Measurements from ENCODE around the gene TPRX2. TPM values are rescaled to one million over a fixed set of nuclear protein-coding genes. Genes with fewer than 3 reads are reported as not detected.

Gene TPRX2
- total and polyA plus RNA-seq, 2 of the 8 experiments (the other 6 are each of a cell fraction or from before 2014, with no cell fraction given): not detected

DNA sequence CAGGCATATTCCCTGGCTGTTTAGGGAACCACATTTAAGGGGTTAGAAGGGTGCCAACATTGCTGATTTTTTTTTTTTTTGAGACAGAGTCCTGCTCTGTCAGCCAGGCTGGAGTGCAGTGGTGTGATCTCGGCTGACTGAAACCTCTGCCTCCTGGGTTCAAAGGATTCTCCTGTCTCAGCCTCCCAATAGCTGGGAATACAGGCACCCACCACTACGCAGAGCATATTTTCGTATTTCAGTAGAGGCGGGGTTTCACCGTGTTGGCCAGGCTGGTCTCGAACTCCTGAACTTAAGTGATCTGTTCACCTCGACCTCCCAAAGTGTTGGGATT, 45.1 kb upstream of the TPRX2 start:
- Histone ChIP-seq H3K27me3 (replicated peaks in 1 of 4; ENCODE audit: control insufficient read depth in 3 of 4, extremely low read depth in 1 of 4, insufficient read depth in 3 of 4, low read length in 3 of 4) (no peaks in the 10 kb centered on the region), H3K79me2 (ENCODE audit: control insufficient read depth in 1 of 2, insufficient read depth in 2 of 2, low read length in 2 of 2) (no peaks in the 10 kb centered on the region), H3K4me1 (replicated peaks in 1 of 4; ENCODE audit: control insufficient read depth in 3 of 4, insufficient read depth in 4 of 4, low read length in 3 of 4) (no peaks in the 10 kb centered on the region; a peak in 2 of 7 replicates), H2AFZ (ENCODE audit: low read length) (no peak overlapping the region), H3K4me2 (ENCODE audit: insufficient read depth in 1 of 2, low read depth in 2 of 2, low read length in 2 of 2) (no peak overlapping the region; a peak in 1 of 4 replicates), H3K79me1 (ENCODE audit: low read depth, low read length) (no peaks in the 10 kb centered on the region), H3K9me3 (ENCODE audit: insufficient read depth in 2 of 2, low read depth in 1 of 2, low read length in 1 of 2) (no peaks in the 10 kb centered on the region), H4K8ac (ENCODE audit: extremely low read depth, insufficient read depth, low read length) (no peak overlapping the region), H3K9ac (replicated peaks in 1 of 4; ENCODE audit: extremely low read depth in 1 of 4, low read depth in 3 of 4, low read length in 3 of 4) (no peak overlapping the region), H3K27ac (ENCODE audit: low read depth, low read length) (no peak overlapping the region), H3K18ac (ENCODE audit: extremely low read depth, low read length) (no peak overlapping the region; the same call in 1 of the 2 replicates), H2BK12ac (ENCODE audit: low read depth, low read length) (0 out of 2 replicates have a peak overlapping the region, but pooled peaks have one; percentile 39), H2BK120ac (replicated peaks; ENCODE audit: low read depth, low read length) (no peak overlapping the region), H3K36me3 (ENCODE audit: control insufficient read depth in 2 of 4, insufficient read depth in 4 of 4, low read length in 3 of 4) (no peaks in the 10 kb centered on the region), H4K20me1 (replicated peaks in 1 of 2; ENCODE audit: control insufficient read depth in 1 of 2, insufficient read depth in 2 of 2, low read length in 2 of 2) (no peaks in the 10 kb centered on the region), H2BK15ac (ENCODE audit: low read length) (no peak overlapping the region; the same call in 1 of the 2 replicates), H3K4me3 (ENCODE audit: extremely low read depth in 1 of 4, insufficient read depth in 2 of 4, low read depth in 3 of 4, low read length in 4 of 4) (no peak overlapping the region), H2AK5ac (ENCODE audit: low read depth, low read length) (no peak overlapping the region), H2BK5ac (ENCODE audit: low read depth, low read length) (peak overlapping the region; percentile 32; the same call in 1 of the 2 replicates), H3K23ac (ENCODE audit: insufficient read length) (no peak overlapping the region), H4K91ac (replicated peaks; ENCODE audit: insufficient read length, low read length) (no peak overlapping the region), H3K14ac (ENCODE audit: insufficient read length) (no peak overlapping the region), H3K56ac (replicated peaks; ENCODE audit: insufficient read length, low read depth, low read length) (no peak overlapping the region), H3K23me2 (ENCODE audit: low read depth, low read length) (peaks cover 4% of the 10 kb centered on the region; the same call in 1 of the 2 replicates), H3K4ac (replicated peaks; ENCODE audit: insufficient read length, low read depth, low read length) (no peak overlapping the region), H2BK20ac (ENCODE audit: low read length) (no peak overlapping the region), H4K5ac (ENCODE audit: insufficient read length, low read depth, low read length) (no peak overlapping the region)
- ChIA-PET POLR2A (ENCODE audit: partially characterized antibody) (interaction anchor here (1.5 to 1.6 kb wide), 2 partner anchors 36 to 61 kb away, joined by 4 read pairs; no protein-coding TSS in a partner anchor), CTCF (ENCODE audit: partially characterized antibody) (interaction anchor here (0.7 to 4.0 kb wide), 23 partner anchors 8 to 750 kb away, joined by 3 to 31 read pairs (median 4); partner anchors contain the start of gene EHD2)
- 71% methylated on average over 7 of the region's 7 CpGs; no CpG with 5 or more reads in 1 of the 2 experiments for WGBS, 2 experiments (ENCODE audit: extremely low coverage in 1 of 2, insufficient coverage in 1 of 2, insufficient read length in 1 of 2, insufficient replicate concordance in 2 of 2, low coverage in 1 of 2, low lambda C conversion rate in 2 of 2, missing lambda C conversion rate in 1 of 2)
- no peak for DNase-seq (ENCODE audit: low read depth in 1 of 2, low spot score in 2 of 2)
- TF ChIP-seq RAD21 (IDR thresholded peaks at IDR 0.05 in 1 of 2, conservative IDR thresholded peaks at IDR 0.05 in 1 of 2; ENCODE audit: low read depth in 2 of 2, low read length in 2 of 2): no peak
- FAIRE-seq: no peak

Measured in H1 (cell line).